SHP77 treated with DMSO at 0.1 percent for 48 hours (cell line): ENCODE measurements around the gene BABAM1.

Experiments used
- DNase-seq: peaks from one replicate; lab custom pipeline; 2025; lab: John Stamatoyannopoulos, UW

The BABAM1 gene

DNA sequence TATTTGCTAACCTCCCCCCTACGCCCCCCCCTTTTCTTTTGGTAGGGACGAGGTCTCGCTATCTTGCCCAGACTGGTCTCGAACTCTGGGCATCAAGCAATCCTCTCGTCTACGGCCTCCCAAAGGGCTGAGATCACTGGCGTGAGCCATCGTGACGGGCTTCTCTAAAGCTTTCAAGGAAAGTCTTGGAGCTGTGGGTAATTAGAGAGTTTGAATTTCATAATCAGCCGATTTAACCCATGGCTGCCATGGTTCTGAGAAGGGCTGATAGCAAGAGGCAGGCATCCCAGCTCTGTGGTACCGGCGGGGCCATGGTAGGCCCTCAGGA lies 36.7 kb downstream of the BABAM1 start:
- DNase-seq: no peak

DNA sequence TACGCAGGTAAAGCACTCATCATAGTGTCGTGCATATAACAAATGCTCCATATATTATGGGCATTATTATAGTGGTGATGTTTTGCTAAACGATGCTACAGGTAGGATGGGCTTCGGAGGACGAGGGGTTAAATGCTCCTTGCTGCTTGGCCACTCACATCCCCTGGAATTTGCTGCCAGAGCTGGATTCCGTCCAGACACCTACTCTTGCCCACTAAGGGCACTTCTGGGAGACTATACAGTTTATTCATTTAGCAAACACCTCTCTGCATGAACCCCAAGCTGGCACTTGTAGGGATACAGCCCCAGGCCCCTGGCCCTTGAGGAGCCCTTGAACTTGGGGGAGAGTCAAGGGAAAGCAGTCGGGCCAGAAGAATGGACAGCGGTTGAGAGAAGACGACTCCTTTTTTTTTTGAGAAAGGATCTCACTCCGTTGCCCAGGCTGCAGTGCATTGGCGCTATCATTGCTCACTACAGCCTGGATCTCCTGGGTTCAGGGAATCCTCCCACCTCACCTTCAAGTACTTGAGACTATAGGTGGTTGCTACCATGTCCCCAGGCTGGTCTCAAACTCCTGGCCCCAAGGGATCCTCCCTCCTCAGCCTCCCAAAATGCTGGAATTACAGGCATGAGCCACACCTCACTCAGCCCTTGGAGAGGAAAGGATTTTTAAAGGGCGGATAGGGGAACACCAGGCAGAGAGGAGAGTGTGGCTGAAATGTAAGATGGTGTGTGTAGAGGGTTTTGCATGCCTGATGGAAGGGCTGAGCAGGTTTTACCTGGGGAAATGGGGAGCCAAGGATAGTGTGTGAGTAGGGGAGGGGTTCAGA lies 37.4 kb downstream of the BABAM1 start:
- peak; percentile 51 for DNase-seq

DNA sequence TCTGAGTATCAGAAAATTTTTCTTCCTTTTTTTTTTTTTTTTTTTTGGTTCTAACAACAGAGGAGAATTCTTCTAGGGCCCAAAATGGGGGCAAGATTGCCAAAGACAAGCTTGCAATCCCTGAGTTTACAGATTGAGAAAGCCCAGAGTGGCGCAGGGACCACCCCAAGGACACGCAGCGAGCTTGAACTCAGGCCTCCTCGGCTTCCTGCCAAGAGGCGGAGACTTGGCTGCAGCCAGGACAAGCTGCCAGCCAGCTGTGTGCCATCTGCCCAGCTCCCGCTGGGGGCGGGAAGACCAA lies 37.9 kb downstream of the BABAM1 start:
- DNase-seq: no peak

DNA sequence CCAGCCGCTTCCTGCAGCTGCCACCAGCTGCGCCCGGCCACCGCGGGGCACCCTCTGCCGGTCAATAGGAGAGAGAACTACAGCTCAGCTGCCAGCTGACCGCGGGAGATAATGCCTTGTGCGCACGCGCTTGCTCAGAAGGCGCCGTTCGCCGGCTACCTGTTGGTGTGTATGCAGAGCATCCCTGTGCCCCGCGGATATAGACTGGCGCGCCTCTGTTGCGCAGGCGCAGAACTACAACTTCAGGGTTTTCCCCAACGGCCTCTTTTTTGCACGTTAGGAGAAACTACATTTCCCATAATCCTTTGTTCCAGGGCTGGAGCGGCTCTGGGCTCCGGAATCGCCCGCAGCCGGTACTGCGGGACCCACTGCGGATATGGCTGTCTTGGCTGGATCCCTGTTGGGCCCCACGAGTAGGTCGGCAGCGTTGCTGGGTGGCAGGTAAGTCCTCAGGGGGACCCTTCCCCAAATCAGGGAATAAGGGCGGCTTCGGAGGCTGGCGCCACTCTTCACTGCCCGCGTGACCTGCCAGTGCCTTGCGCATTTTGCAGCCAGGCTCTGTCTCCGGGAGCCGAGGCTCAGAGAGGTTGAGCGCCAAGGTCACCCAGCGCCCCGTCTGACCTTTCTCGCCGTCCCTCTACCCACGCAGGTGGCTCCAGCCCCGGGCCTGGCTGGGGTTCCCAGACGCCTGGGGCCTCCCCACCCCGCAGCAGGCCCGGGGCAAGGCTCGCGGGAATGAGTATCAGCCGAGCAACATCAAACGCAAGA lies 38.5 kb downstream of the BABAM1 start, which contains the start of gene MRPL34:
MRPL34 (plus strand) TSS at position 356 of the 768 bp plus-strand sequence; CDS start at position 377, 21 bp downstream.
- peak; percentile 99 for DNase-seq

DNA sequence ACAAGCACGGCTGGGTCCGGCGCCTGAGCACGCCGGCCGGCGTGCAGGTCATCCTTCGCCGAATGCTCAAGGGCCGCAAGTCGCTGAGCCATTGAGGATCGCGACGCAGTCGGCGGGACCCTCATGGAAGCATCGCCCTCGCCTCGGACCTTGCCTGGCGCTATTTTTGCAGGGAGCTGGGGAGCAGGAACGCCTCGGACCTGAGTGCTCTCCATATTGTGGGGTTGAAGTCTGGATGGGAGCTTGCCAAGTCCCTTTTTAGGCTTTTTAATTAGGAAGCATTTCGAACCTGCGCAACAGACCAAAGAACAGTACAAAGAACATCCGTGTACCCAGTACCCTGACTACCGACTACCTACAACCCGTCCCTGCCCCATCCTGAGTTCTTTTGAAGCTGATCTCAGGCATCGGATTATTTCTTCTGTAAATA lies 39.1 kb downstream of the BABAM1 start:
- DNase-seq: no peak

DNA sequence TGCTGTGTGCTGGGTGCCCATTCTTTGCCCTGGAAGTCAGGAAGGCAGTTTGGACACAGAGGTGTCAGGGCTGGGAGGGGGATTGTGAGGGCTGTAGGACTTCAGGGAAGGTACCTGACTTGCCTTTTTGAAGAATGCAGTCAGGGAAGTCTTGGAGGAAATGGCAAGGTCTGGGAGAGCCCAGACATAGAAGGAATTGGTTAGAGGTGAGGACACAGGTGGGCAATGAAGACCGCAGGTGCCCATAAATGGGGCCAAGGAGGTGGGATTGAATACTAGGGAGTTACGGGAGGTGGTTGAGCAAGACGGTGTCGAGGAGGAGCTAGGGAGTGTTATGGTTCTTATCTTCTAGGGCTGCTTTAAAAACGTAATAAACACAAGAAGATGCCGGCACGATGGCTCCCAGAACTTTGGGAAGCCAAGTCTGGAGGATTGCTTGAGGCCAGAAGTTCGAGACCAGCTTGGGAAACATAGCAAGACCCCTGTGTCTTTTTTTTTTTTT lies 40.7 kb downstream of the BABAM1 start:
- no peak for DNase-seq

DNA sequence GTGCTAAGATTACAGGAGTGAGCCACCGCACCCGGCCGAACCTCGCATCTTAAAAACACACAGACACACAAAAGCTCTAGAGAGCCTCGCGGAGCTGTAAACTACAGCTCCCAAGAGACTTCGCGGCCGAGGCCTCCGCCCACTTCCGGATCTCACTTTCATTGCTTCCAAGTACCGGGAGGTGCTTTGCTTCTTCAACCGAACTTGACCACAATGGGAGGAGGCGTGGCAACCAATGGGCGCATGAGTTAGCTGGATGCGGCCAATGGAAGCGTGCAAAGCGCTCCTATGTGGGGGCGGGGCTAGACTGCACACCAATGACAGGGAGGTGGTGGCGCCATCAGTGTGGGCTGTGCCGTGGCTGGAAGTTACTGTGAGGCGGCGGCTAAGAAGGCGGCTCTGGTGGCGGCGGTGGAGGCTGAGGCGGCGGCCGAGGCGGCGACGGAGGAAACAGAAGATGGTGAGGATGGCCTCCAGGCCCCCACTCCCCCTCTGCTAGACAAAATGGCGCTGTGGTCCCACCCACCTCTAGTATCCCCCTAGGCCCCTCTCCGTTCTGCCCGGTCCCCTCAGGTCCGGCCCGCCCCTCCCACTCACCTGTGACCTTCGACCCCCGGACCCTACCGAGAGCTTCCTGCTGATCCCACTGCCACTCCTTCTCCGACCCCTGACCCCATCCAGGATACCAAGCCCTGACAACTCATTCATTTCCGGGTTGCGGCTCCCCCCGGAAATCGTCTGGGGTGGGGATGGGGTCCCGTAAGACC lies 42.1 kb downstream of the BABAM1 start, which contains the start of gene DDA1:
DDA1 (plus strand) TSS at position 366 of the 767 bp plus-strand sequence; CDS start at position 458, 92 bp downstream.
- peak; percentile 97 for DNase-seq

DNA sequence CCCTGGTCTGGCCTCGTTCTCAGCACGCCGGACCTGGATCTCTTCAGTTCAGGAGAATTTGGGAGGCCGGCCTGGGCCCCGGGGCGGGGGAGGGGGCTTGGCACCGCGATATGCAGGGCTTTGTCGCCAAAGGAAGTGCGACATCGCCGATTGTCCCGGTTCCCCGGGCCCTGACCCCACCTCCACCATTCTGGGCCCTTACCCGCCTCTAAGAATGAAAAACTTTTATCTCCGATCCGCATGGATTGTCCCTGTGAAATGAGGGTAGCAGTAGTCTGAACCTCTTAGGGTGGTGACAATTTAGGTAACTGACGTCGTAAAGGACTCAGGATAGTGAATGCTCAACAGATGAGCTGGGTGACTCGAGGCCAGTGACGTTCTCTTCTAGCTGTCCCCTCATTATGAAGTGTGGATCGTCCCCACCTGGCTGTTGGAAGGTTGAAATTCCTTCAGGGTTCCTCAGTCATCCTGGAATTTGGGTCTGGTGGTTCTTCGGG lies 42.8 kb downstream of the BABAM1 start:
- DNase-seq: no peak

DNA sequence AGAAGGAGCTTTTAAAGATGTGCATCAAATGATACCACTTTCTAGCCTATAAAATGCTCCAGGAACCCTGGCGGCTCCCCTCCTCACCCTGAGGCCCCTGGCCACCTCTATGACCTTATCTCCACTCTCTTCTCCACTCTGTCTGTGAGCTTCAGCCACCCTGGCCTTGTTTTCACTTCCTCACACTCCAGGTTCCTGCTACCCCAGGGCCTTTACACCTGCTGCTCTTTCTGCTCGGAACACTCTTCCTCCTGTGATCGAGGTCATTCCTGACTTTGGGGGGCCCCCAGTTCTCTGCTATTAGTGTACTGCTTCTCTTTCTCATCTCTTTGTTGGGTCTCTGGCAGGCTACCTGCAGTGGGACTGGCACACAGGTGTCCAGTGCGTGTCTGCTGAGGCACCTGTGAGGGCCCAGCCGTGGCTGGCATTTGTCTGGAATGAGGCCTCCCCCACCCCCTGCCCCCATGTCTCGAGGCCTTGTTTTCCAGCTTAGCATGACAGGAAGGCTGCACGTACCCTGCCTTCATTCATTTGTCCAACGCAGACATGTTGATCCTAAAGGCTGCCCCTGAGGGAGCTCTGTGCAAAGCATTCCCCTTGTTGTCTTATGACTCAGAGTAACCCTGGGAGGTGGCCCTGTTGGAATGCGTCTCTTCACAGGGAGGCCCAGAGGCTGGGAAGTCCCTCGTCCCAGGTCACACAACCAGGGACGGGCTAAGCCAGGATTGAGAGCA lies 44.4 kb downstream of the BABAM1 start:
- DNase-seq: no peak

DNA sequence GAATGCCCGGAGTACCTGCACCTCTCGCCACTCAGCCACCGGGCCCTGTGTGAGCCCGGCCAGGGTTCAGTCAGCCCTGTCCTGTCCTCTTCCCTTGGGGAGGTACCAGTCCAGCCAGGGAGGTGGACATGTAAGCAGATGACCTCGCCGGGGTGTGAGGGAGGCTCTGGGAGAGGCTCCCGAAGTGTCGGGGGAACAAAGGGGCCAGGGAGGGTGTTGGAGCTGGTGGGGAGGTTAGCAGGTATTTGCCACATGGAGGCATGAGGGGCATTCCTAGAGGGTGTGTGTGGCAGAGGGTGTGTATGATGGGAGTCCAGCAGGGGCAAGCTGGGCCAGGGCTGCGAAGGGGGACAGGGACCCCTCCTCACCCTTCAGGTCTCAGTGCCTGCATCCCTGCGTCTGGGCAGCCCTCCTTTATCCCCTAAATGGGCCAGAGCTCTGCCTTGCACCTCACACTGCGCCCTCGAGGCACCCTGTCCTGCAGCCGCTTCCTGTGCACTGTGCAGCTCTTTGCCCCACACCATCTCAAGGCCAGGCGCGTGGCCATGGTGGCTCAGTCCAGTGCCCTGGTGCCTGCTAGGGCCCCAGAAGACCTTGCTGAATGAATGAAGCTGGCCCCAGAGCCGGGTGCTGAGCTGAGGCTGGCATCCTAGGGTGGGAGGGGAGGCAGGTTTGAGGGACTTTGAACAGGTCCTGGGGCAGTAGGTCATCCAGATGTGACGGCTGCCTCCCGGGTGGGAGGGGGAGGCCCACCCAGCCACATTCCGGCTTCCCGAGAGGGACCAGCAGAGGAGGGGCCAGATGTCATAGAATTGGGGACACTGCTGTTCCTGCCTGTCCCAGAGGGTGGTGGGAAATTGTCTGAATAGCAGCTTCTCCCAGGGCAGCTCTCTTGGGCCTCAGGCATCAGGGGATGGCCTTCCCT lies 45.2 kb downstream of the BABAM1 start:
- DNase-seq: no peak

DNA sequence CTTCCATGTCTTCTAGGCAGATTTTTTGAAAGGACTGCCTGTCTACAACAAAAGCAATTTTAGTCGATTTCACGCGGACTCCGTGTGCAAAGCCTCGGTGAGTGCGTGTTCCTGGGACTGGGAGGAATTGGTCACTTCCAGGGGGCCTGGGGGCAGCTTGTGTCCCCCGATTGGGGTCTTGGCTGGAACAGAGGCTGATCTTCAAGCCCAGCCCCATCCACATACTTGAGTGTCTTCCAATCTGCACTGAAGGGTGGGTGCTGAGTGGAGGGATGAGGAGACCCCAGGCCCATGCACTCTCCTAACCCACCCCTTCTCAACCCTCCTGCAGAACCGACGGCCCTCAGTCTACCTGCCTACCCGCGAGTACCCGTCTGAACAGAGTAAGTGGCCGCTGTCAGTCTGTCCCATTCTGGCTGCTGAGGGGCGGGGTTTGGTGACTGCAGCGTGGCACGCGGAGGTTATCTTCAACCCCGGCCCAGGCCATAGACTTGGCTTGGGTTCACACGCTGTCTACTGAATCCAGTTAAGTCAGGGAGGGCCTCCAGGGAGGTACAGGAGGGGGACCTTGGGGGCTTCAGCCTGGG lies 46.9 kb downstream of the BABAM1 start:
- no peak for DNase-seq

DNA sequence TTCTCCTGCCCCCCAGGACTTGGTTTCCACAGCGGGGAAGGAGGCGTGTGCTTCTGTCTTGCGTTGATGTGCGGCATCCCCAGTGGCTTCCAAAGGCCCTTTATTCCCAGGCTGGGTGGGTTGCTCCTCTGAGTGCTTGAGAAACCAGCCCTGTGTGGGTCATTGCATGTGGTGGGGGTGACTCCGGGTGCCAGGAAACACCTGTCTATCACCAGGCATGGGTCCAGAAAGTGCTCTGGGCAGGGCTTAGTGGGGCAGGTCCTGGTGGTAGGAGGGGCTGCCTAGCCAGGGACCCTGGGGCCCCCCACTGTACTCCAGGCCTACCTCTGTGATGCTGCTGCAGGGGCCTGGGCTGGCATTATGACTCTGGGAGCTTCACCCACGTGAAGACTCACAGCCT lies 51.7 kb downstream of the BABAM1 start:
- no peak for DNase-seq

DNA sequence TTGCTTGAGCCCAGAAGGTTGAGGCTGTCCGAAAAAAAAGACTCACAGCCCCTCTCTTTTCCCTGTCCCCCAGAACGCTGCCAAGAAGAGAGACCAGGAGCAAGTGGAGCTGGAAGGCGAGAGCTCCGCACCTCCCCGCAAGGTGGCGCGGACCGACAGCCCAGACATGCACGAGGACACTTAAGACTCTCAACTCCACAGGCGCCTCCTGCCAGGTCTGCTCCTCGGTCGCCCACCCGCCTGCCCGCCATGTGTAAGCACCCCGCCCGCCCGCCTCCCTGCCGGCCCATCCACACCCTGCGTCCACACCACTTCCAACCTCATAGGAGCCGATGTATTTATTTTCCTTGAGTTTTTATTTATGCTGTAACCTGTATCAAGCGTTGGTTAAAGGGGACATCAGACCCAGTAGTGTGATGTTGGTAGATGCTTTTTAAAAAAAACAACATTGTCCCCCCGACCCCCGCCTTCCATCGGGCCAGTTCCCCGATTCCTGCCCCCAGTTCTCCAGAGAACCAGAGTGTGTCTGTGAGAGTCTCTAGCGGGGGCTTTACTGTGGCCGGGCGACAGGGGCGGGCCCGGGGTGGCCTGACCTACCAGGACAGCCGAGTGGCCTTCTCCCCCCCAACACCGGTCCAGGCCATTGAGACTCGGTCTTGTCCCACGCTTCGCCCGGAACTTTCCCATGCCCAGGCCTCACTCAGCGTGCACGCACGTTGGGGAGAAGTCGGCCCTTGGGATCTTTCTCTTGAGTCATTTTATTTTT lies 52.4 kb downstream of the BABAM1 start:
- no peak for DNase-seq

DNA sequence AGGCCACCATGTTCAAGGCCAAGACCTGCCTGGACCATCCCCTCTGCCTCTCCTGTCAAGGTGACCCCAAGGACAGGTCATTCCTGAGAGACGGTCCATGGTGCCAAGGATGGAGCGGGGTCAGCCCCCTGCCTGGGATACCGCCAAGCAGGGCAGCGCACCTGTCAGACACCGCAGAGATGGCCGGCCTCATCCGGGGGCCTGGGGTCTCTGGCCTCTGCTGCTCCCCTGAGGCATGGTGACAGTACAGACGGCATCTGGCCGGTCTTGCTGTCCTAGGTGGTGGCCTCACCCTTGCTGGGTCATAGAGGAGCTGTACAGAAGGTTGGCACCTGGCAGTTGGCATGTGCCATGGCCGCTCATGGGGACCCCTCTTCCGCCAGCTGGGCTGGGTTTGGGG lies 53.2 kb downstream of the BABAM1 start:
- DNase-seq: no peak

DNA sequence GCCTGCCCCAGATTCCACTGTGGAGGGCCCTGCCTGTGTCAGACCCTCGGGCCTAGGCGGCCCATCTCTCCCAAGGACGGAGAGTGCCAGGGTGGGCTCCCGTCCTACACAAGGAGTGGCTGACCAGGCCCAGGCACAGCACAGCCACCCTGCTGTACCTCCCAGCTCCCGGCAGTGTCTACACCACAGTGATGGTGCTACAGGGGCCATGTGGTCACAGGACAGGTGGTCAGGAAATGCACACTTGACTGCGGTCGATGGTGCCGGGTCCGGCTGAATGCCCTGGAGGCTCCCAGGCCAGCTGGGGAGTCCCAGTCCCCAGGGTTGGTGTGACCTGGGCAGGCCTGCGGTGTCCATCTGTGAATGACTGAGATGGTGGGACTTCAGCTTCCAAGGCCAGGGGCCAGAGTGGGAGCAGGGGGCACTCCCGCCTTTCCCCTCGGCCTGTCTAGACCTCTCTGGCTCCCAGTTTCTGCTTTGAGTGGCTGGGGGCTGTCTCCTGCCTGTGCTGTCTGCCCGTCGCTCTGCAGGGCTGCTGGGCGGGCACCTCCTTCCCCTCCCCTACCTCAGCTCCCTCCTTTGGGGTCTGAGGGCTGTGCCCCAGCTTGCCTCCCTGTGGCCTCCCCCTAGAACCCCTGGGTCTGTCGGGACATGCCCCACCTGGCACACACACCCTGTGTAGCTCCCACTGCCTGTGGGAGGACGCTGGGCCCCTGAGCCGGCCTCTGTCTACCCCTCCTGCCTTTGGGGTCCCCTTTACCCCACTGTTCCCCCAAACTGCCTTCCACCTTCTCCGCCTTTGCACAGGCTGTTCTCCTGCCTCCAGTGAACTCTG lies 54.6 kb downstream of the BABAM1 start:
- DNase-seq: no peak

DNA sequence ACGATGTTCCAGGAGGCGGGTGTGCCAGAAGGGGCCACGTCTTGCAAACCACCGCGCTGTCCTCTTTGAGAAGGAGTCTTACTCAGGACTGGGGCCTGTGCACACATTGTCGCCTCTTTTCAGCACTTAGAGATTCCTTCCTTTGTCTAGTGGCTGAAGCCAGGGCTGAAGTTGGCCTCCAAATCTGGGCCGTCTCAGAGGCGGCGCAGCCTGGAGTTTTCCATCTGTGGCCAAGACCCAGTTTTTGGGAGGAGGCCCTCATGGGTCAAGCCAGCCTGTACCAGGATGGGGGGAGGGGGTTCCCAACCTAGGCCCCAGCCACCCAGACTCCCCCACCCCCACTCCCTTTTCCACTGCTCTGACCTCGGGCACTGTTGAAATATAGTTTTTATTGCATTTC lies 55.6 kb downstream of the BABAM1 start:
- no peak for DNase-seq

DNA sequence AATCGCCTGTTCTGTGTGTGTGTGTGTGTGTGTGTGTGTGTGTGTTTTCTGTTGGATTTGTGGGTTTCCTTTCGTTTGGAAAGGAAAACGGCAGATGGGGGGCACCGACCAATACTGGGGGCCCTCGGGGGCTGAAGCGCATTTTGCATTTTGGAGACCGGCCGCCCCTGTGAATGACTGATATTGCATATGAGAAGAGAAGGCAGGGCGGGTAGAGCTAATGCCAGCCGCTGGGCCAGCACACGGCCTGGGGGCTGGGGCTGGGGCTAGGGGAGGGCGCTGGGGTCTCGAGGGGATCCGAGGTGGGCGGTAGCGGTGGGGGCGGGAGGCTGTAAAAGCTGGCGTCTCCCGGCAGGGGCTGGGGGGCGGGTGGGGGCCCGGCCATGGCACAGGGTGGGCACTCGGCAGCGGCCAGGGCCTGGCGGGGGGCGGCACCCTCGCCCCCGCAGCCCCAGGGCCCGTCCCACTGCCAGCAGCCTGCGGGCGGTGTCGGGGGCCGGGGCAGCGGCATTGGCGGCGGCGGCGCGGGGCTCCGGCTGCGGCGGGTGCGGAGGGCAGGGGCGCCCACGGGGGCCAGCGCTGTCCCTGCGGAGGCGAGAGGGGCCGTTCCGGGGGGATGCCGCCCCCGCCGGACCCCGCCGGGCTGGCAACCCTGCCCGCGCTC lies 56.2 kb downstream of the BABAM1 start:
- no peak for DNase-seq

DNA sequence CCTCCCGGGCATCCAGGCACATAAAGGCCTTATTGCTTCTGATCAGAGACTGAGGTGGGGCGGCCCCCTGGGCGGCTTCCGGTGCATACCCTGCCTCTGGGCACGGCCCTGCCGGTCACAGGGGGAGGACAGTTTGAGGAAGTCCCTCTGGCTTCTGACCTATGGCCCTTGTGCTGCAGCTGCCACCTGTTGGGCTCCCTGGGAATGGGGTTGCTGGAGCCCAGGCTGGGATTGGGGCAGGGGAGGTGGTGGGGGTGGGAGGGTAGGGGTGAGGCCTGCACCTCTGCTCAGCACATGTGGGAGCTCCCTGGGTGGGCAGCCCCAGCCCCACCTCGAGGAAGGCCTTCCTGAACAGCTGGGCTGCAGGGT lies 56.7 kb downstream of the BABAM1 start:
- DNase-seq: no peak
